ENCODE measurements around the gene CCDC15. TPM values are rescaled to one million over a fixed set of nuclear protein-coding genes. Genes with fewer than 3 reads are reported as not detected.
"Not testable (repeated sequence)": the region's sequence is repeated elsewhere in the genome, so short reads cannot be mapped to it uniquely, and the experiment has no call there.

Gene CCDC15
- total RNA-seq, 1 experiment from 2014 or later: 1.3 TPM

- no peak for DNase-seq (ENCODE audit: low spot score)
Observed at GRCh38 chr11:125082040-125082439, 128.0 kb downstream of the CCDC15 start.

GRCh38 chr11:125082611-125083311 is 128.8 kb downstream of the CCDC15 start:
- peak; percentile 23 for DNase-seq (ENCODE audit: low spot score)

GRCh38 chr11:125083312-125084056 is 129.5 kb downstream of the CCDC15 start:
- DNase-seq (ENCODE audit: low spot score): no peak

GRCh38 chr11:125084057-125084416 is 130.0 kb downstream of the CCDC15 start:
- DNase-seq (ENCODE audit: low spot score): no peak

GRCh38 chr11:125084761-125085231 is 130.8 kb downstream of the CCDC15 start:
- DNase-seq (ENCODE audit: low spot score): no peak

GRCh38 chr11:125085301-125086081 is 131.5 kb downstream of the CCDC15 start:
- no peak for DNase-seq (ENCODE audit: low spot score)

GRCh38 chr11:125086633-125087296 is 132.8 kb downstream of the CCDC15 start:
- DNase-seq (ENCODE audit: low spot score): no peak

GRCh38 chr11:125088123-125088522 is 134.1 kb downstream of the CCDC15 start:
- DNase-seq (ENCODE audit: low spot score): no peak

GRCh38 chr11:125088576-125089455 is 134.8 kb downstream of the CCDC15 start:
- peak; percentile 27 for DNase-seq (ENCODE audit: low spot score)

- not testable (repeated sequence) for DNase-seq (ENCODE audit: low spot score)
Observed at GRCh38 chr11:125089481-125089880, 135.5 kb downstream of the CCDC15 start.

GRCh38 chr11:125090151-125090550 is 136.1 kb downstream of the CCDC15 start:
- not testable (repeated sequence) for DNase-seq (ENCODE audit: low spot score)

- no peak for DNase-seq (ENCODE audit: low spot score)
Observed at GRCh38 chr11:125090816-125091215, 136.8 kb downstream of the CCDC15 start.

Other genes starting within 250 kb of the CCDC15 start
- gene NRGN, start 214.3 kb upstream of the CCDC15 start, total RNA-seq (2014; rRNA removed; shearing (Covaris generic)): 9.9 and 12.4 TPM in 2 replicates
- 137 and 149 TPM in 2 replicates for gene VSIG2, start 201.9 kb upstream of the CCDC15 start, total RNA-seq (2014; rRNA removed; shearing (Covaris generic))
- gene ESAM, start 191.9 kb upstream of the CCDC15 start, total RNA-seq (2014; rRNA removed; shearing (Covaris generic)): 31.1 and 38.2 TPM in 2 replicates
- gene MSANTD2, start 153.8 kb upstream of the CCDC15 start, total RNA-seq (2014; rRNA removed; shearing (Covaris generic)): 24.2 and 27.5 TPM in 2 replicates
- 3.8 and 5.5 TPM in 2 replicates for gene ROBO3, start 88.8 kb upstream of the CCDC15 start, total RNA-seq (2014; rRNA removed; shearing (Covaris generic))
- gene ROBO4, start 56.3 kb upstream of the CCDC15 start, total RNA-seq (2014; rRNA removed; shearing (Covaris generic)): 0.73 TPM in 1 of 2 replicates, not detected in the other
- gene HEPN1, start 35.0 kb upstream of the CCDC15 start, total RNA-seq (2014; rRNA removed; shearing (Covaris generic)): not detected in 2 replicates
- not detected in 2 replicates for gene HEPACAM, start 18.2 kb upstream of the CCDC15 start, total RNA-seq (2014; rRNA removed; shearing (Covaris generic))
- gene SLC37A2, start 109.1 kb downstream of the CCDC15 start, total RNA-seq (2014; rRNA removed; shearing (Covaris generic)): 0.23 and 0.55 TPM in 2 replicates
- gene TMEM218, start 157.4 kb downstream of the CCDC15 start, total RNA-seq (2014; rRNA removed; shearing (Covaris generic)): 20.9 and 26.1 TPM in 2 replicates
- not detected in 2 replicates for gene PKNOX2, start 210.5 kb downstream of the CCDC15 start, total RNA-seq (2014; rRNA removed; shearing (Covaris generic))

Measured in HT-29 (cell line).